HEK293T (cell line): Measurements from ENCODE around the gene B3GAT3.

Source experiments
- CTCF ChIA-PET: fragments of 350-600 bp; formaldehyde crosslinking; extraction: SDS; loops from one replicate; lab custom pipeline; 2021; ENCODE audit warnings: antibody characterized with exemption, inconsistent platforms; lab: Yijun Ruan, JAX
- POLR2A ChIA-PET: fragments of 350-600 bp; formaldehyde crosslinking; extraction: SDS; loops from one replicate; lab custom pipeline; 2020; ENCODE audit warnings: antibody characterized with exemption, inconsistent platforms; lab: Yijun Ruan, JAX
- DNase-seq: peaks from one replicate; pipeline ENCODE4 v3.0.0; 2012; ENCODE audit warnings: mixed read lengths; ENCODE audit errors: extremely low spot score
- ARNT ChIP-seq: fragments of 450-650 bp; IDR thresholded peaks from 2 replicates; pipeline ENCODE4 v1.6.1; 2017; ENCODE audit warnings: mild to moderate bottlenecking
- BHLHE40 ChIP-seq: fragments of 450-650 bp; IDR thresholded peaks from 2 replicates; pipeline ENCODE4 v1.6.1; 2016; ENCODE audit warnings: mild to moderate bottlenecking, moderate library complexity, borderline replicate concordance
- CTBP1 ChIP-seq: fragments of 450-650 bp; IDR thresholded peaks from 2 replicates; pipeline ENCODE4 v1.6.1; 2016; ENCODE audit warnings: borderline replicate concordance
- ELF4 ChIP-seq: fragments of 450-650 bp; IDR thresholded peaks from 2 replicates; pipeline ENCODE4 v1.6.1; 2017; ENCODE audit warnings: antibody characterized with exemption
- FOXA1 ChIP-seq: fragments of 450-650 bp; IDR thresholded peaks from 2 replicates; pipeline ENCODE4 v1.6.1; 2016; ENCODE audit warnings: mild to moderate bottlenecking
- FOXK2 ChIP-seq: fragments of 450-650 bp; IDR thresholded peaks from 2 replicates; pipeline ENCODE4 v1.6.1; 2016; ENCODE audit warnings: mild to moderate bottlenecking
- FOXM1 ChIP-seq: fragments of 450-650 bp; IDR thresholded peaks from 2 replicates; pipeline ENCODE4 v1.6.1; 2017; ENCODE audit warnings: mild to moderate bottlenecking, borderline replicate concordance
- HDGF ChIP-seq: fragments of 450-650 bp; IDR thresholded peaks from 2 replicates; pipeline ENCODE4 v1.6.1; 2017; ENCODE audit warnings: antibody characterized with exemption, borderline replicate concordance
- L3MBTL2 ChIP-seq: fragments of 450-650 bp; conservative IDR thresholded peaks from 2 replicates; pipeline ENCODE4 v1.6.1; 2016; ENCODE audit warnings: mild to moderate bottlenecking
- LEF1 ChIP-seq: fragments of 450-650 bp; IDR thresholded peaks from 2 replicates; pipeline ENCODE4 v1.6.1; 2017; ENCODE audit warnings: mild to moderate bottlenecking, borderline replicate concordance
- NFRKB ChIP-seq: fragments of 450-650 bp; IDR thresholded peaks from 2 replicates; pipeline ENCODE4 v1.6.1; 2016; ENCODE audit warnings: mild to moderate bottlenecking, moderate library complexity
- PKNOX1 ChIP-seq: fragments of 450-650 bp; IDR thresholded peaks from 2 replicates; pipeline ENCODE4 v1.6.1; 2016
- SP1 ChIP-seq: fragments of 450-650 bp; IDR thresholded peaks from 2 replicates; pipeline ENCODE4 v1.6.1; 2017
- SUZ12 ChIP-seq: fragments of 450-650 bp; IDR thresholded peaks from 2 replicates; pipeline ENCODE4 v1.6.1; 2016; ENCODE audit warnings: mild to moderate bottlenecking
- TARDBP ChIP-seq: fragments of 450-650 bp; IDR thresholded peaks from 2 replicates; pipeline ENCODE4 v1.6.1; 2016
- ZNF384 ChIP-seq: fragments of 450-650 bp; IDR thresholded peaks from 2 replicates; pipeline ENCODE4 v1.6.1; 2016

B3GAT3 gene

DNA sequence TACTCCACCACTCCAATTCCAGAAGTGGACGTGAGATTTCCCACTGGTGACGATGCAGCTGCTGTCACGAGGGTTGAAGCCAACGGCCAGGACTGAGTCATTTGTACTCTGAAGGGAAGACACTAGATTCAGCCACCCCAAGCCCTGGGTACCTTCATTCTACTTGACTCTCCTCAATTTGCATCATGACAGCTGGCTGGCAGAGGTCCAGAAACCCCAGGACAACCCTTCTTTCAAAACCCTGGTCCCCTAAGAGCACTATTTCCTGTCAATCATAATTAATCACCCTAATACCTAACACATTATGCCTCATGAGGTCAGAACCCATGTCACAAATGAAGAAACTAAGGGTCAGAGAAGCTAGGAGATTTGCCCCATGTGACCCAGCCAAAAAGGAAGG, 14.1 kb downstream of the B3GAT3 start:
- POLR2A ChIA-PET, result interaction anchor here (1.1 to 1.7 kb wide), 3 partner anchors 16 to 154 kb away, joined by 3 to 4 read pairs (median 4); partner anchors contain the start of genes INTS5, POLR2G and TUT1
- DNase-seq, result no peak
- TF ChIP-seq PKNOX1 (peak; percentile 60), HDGF (no peak), BHLHE40 (no peak), FOXK2 (no peak)
- CTCF ChIA-PET, result interaction anchor here (0.7 kb wide), 1 partner anchor 87 kb away, joined by 3 read pairs; no protein-coding TSS in a partner anchor

GRCh38 chr11:62605902-62606301, 15.9 kb downstream of the B3GAT3 start:
- no peak for DNase-seq
- TF ChIP-seq CTBP1 (no peak), ZNF384 (no peak), ELF4 (no peak), PKNOX1 (no peak), FOXM1 (no peak), FOXA1 (no peak), ARNT (no peak), HDGF (no peak), SUZ12 (no peak), BHLHE40 (no peak), SP1 (no peak), FOXK2 (no peak)
- ChIA-PET POLR2A (interaction anchor here (1.3 to 4.3 kb wide), 2 partner anchors 14 to 17 kb away, joined by 3 to 30 read pairs; partner anchors contain the start of gene TUT1), CTCF (interaction anchor here (0.6 kb wide), 1 partner anchor 66 kb away, joined by 3 read pairs; the partner anchor contains the start of gene LBHD1)

- DNase-seq, result no peak
- TF ChIP-seq BHLHE40, result no peak
- no peak for TF ChIP-seq CTBP1
- no peak for TF ChIP-seq ZNF384
- POLR2A ChIA-PET, result interaction anchor here (1.3 to 4.3 kb wide), 2 partner anchors 14 to 17 kb away, joined by 3 to 30 read pairs; partner anchors contain the start of gene TUT1
- CTCF ChIA-PET, result no interaction called here
These were observed 16.3 kb downstream of the B3GAT3 start for GRCh38 chr11:62605467-62605866.

DNA sequence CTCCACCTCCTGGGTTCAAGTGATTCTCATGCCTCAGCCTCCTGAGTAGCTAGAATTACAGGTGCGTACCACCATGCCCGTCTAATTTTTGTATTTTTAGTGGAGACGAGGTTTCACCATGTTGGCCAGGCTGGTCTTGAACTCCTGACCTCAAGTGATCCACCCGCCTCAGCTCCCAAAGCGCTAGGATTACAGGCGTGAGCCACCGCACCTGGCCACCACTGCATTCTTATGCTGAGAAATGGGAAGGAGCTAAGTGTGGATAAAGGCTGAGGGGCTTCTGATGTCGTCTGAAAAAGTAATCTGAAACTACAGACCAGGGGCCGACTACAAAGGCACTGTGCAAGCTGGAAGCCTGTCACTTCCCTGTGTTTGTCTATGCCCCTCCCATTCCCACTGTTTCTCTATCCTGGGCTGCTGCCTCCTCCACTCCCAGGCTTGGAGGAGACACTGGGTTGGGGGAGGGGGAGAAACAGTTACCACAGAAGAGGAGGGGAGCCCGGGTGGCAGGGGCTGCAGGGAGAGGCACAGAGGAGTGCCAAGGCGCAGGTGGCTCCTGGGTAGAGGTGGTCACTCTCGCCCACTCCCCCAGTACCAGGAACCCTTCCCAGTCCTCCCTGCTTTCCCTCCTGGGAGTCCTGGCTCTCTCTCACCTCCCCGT, 17.2 kb downstream of the B3GAT3 start:
- no peak for DNase-seq
- CTCF ChIA-PET, result interaction anchor here (0.7 to 1.0 kb wide), 2 partner anchors 9 to 12 kb away, joined by 3 read pairs; no protein-coding TSS in a partner anchor
- POLR2A ChIA-PET, result interaction anchor here (0.6 to 4.3 kb wide), 5 partner anchors 13 to 60 kb away, joined by 3 to 30 read pairs (median 3); partner anchors contain the start of genes C11orf98, CSKMT, INTS5 and TUT1
- TF ChIP-seq FOXA1 (no peak), FOXM1 (no peak)

- no peak for DNase-seq
- POLR2A ChIA-PET, result interaction anchor here (1.1 to 4.3 kb wide), 3 partner anchors 12 to 61 kb away, joined by 3 to 30 read pairs (median 9); partner anchors contain the start of genes C11orf98, CSKMT, INTS5 and TUT1
- TF ChIP-seq NFRKB, result no peak
- TF ChIP-seq ELF4, result no peak
- TF ChIP-seq TARDBP, result no peak
- TF ChIP-seq SP1, result no peak
- TF ChIP-seq LEF1, result no peak
- TF ChIP-seq HDGF, result no peak
- TF ChIP-seq FOXA1, result no peak
- no peak for TF ChIP-seq L3MBTL2
- TF ChIP-seq CTBP1, result no peak
- no peak for TF ChIP-seq PKNOX1
- CTCF ChIA-PET, result interaction anchor here (0.7 to 1.0 kb wide), 2 partner anchors 10 to 11 kb away, joined by 3 read pairs; no protein-coding TSS in a partner anchor
These were observed 17.9 kb downstream of the B3GAT3 start for GRCh38 chr11:62603776-62604299.

- ChIA-PET CTCF (no interaction called here), POLR2A (interaction anchor here (1.8 to 4.3 kb wide), 2 partner anchors 11 to 50 kb away, joined by 9 to 30 read pairs; partner anchors contain the start of genes INTS5 and TUT1)
- DNase-seq, result no peak
- TF ChIP-seq SP1 (no peak), FOXK2 (no peak), NFRKB (no peak), LEF1 (no peak), ELF4 (no peak), ARNT (no peak)
These were observed 18.7 kb downstream of the B3GAT3 start for GRCh38 chr11:62603072-62603408.
